ENCODE results near the gene NRAP.

The NRAP gene

DNA sequence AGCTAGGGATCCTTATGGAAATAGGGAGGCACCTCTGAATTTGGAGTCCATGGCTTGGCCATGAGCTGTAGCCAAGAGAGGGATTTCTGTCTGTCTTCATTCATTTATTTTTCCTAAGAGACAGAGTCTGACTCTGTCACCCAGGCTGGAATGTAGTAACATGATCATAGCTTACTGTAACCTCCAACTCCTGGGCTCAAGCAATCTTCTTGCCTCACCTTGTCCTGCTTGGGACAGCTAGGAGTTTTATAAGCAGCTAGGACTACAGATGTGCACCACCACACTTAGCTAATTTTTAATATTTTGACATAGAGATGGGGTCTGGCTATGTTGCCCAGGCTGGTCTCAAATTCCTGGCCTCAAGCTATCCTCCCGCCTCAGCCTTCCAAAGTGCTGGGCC is 119.4 kb downstream of the NRAP start:
- H3K4me3 ChIP-seq (ENCODE audit: control insufficient read depth, low read depth, low read length) = no peak overlapping the region
- TF ChIP-seq, protein P1, sequence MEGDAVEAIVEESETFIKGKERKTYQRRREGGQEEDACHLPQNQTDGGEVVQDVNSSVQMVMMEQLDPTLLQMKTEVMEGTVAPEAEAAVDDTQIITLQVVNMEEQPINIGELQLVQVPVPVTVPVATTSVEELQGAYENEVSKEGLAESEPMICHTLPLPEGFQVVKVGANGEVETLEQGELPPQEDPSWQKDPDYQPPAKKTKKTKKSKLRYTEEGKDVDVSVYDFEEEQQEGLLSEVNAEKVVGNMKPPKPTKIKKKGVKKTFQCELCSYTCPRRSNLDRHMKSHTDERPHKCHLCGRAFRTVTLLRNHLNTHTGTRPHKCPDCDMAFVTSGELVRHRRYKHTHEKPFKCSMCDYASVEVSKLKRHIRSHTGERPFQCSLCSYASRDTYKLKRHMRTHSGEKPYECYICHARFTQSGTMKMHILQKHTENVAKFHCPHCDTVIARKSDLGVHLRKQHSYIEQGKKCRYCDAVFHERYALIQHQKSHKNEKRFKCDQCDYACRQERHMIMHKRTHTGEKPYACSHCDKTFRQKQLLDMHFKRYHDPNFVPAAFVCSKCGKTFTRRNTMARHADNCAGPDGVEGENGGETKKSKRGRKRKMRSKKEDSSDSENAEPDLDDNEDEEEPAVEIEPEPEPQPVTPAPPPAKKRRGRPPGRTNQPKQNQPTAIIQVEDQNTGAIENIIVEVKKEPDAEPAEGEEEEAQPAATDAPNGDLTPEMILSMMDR (conservative IDR thresholded peaks at IDR 0.05; ENCODE audit: control insufficient read depth, insufficient read depth, low read depth, low read length) = no peak
- DNase-seq (ENCODE audit: low read depth) = no peak

DNA sequence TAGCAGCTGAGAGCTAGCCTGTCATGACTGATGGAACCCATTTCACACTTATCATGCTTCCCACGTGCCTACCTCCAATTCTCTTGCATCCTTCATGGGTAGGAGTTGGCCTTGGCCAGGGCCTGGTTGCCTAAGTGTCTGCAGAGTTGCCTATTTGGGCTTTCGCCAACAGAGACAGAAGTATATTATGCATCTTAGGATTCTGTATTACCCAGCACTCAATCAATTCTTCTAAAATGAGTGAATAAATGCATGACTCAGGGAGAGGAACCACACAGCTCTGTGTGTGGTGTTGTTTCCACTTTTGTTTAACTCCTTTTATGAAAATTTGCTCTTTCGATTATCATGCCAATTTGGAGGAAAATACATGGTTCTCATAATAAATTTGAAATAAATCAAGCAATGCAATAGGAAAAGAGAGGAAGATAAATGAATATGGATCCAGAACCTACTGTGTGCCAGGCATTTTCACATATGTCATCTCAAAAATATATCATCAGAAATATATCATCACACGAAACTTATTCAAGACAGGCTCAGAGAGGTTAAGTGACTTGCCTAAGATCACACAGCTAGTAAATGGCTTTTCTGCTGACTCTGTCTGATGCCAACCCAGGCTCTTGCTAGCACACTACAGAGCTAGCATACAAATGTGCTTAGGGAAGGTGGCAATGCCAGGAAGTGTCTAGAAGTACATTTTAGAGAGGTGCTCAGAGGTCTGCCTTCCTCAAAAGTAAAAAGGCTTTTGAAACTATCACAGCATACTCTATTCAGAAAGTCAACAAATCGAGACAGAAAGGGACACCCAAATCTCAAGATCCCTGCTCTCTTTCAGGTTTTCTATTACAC is 120.5 kb downstream of the NRAP start:
- TF ChIP-seq, protein P1 (conservative IDR thresholded peaks at IDR 0.05; ENCODE audit: control insufficient read depth, insufficient read depth, low read depth, low read length) = no peak
- DNase-seq (ENCODE audit: low read depth) = no peak
- no peak overlapping the region for H3K4me3 ChIP-seq (ENCODE audit: control insufficient read depth, low read depth, low read length)

DNA sequence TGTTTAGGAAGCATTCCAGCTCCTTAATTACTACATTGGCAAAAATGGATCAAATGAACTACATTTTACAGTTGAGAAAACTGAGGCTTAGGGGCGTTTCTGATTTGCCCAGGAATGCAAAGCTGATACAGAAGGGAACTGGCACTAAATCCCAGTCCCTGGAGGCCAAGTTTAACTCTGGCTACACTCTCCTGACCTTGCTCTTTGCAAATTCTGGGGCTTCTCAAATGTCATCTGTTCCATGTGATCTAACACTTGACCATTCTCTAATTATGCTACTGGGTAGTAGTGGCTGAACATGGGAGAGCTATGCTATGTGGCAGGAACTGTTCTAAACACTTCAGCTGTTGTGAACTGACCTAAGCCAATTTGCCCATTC is 122.3 kb downstream of the NRAP start:
- DNase-seq (ENCODE audit: low read depth) = no peak
- no peak overlapping the region for H3K4me3 ChIP-seq (ENCODE audit: control insufficient read depth, low read depth, low read length)
- TF ChIP-seq, protein P1 (conservative IDR thresholded peaks at IDR 0.05; ENCODE audit: control insufficient read depth, insufficient read depth, low read depth, low read length) = no peak

DNA sequence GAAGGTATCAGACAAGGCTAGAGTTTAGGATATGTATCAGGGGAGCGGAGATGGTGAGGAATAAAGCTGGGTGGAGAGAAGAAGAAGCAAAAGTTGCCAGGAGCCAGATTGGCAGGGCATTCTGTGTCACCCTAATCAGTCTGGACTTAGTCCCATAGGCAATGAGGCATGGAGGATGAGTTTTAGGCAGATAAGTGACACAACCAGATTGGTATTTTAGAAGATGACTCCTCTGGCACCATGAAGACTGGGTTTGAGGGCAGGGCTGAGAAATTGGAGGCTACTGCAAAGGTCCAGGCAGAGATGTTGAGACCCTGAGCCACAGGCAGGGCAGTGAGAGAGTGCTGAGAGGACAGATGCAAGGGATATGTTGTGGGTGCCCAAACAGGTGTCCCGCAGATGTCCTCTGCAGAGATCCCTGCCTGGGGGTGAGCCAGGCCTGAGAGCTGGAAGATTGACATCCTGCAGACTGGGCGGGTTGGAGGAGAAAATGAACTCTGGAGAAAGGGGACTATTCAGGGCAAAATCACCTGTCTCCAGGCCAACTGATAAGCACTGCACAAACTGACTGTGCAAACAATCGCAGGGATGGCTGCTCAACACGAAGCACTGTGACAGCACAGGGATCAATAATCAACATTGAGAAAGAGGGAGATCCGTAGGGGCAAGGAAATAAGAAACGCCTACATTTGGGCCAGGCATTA is 122.8 kb downstream of the NRAP start:
- TF ChIP-seq, protein P1 (conservative IDR thresholded peaks at IDR 0.05; ENCODE audit: control insufficient read depth, insufficient read depth, low read depth, low read length) = no peak
- no peak for DNase-seq (ENCODE audit: low read depth)
- no peak overlapping the region for H3K4me3 ChIP-seq (ENCODE audit: control insufficient read depth, low read depth, low read length)

GRCh38 chr10:113539789-113540188 is 124.1 kb downstream of the NRAP start:
- TF ChIP-seq, protein P1 (conservative IDR thresholded peaks at IDR 0.05; ENCODE audit: control insufficient read depth, insufficient read depth, low read depth, low read length) = no peak
- peak; percentile 68 for DNase-seq (ENCODE audit: low read depth)
- no peak overlapping the region for H3K4me3 ChIP-seq (ENCODE audit: control insufficient read depth, low read depth, low read length)
